ENCODE measurements around the gene MMAB. TPM values are rescaled to one million over a fixed set of nuclear protein-coding genes. Genes with fewer than 3 reads are reported as not detected.

The MMAB gene
- total RNA-seq, 4 donors from 2014 or later: 45.2 to 59.5 (median 52.3) TPM

DNA sequence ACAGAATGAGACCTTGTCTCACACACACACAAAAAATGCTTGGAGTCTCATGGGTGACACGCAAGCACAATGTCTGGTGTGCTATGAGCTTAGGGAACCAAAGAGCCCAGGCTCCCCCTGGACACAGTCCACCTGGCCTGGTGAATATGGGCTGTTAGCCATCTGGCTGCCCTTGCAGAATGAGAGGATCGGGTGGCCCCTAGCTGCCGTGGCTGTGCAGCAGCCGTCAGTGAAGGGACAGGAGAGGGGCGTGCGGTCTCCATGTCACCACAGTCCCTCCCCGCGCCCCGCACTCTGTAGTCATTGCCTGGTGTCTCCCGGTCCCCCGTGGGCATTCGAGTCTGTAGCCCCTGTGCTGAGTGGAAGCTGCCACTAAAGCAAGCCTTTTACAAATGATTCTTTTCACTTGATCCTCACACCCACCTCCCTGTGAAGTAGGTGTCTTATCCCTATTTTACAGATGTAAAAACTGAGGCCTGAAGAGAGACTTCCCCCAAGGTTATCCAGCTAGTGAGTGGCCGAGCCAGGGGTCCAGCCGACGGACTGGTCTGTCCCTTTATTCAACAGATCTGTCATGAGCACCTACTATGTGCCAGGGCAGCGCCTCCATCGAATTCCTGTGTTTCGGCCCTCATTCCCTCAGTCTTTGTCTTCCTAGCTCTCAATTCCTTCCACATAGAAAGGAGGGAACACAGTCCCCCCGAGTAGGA lies 19.0 kb upstream of the MMAB start:
- Histone ChIP-seq H3K27ac (no peak overlapping the region), H3K9me3 (no peaks in the 10 kb centered on the region), H3K4me1 (peaks cover 0 to 3% (median under 1%) of the 10 kb centered on the region in 3 donors), H3K27me3 (no peaks in the 10 kb centered on the region), H3K4me3 (no peak overlapping the region), H3K36me3 (peaks cover 4 to 100% (median 13%) of the 10 kb centered on the region in 3 donors)
- 90 to 94% methylated on average over 15 to 16 of the region's 19 CpGs for WGBS, 2 donors
- no peak for TF ChIP-seq POLR2A (IDR thresholded peaks at IDR 0.05)
- TF ChIP-seq, protein P1, sequence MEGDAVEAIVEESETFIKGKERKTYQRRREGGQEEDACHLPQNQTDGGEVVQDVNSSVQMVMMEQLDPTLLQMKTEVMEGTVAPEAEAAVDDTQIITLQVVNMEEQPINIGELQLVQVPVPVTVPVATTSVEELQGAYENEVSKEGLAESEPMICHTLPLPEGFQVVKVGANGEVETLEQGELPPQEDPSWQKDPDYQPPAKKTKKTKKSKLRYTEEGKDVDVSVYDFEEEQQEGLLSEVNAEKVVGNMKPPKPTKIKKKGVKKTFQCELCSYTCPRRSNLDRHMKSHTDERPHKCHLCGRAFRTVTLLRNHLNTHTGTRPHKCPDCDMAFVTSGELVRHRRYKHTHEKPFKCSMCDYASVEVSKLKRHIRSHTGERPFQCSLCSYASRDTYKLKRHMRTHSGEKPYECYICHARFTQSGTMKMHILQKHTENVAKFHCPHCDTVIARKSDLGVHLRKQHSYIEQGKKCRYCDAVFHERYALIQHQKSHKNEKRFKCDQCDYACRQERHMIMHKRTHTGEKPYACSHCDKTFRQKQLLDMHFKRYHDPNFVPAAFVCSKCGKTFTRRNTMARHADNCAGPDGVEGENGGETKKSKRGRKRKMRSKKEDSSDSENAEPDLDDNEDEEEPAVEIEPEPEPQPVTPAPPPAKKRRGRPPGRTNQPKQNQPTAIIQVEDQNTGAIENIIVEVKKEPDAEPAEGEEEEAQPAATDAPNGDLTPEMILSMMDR (IDR thresholded peaks at IDR 0.05): no peak
- intact Hi-C loops (cut with DNase I): no loop called here
- DNase-seq: no peak

DNA sequence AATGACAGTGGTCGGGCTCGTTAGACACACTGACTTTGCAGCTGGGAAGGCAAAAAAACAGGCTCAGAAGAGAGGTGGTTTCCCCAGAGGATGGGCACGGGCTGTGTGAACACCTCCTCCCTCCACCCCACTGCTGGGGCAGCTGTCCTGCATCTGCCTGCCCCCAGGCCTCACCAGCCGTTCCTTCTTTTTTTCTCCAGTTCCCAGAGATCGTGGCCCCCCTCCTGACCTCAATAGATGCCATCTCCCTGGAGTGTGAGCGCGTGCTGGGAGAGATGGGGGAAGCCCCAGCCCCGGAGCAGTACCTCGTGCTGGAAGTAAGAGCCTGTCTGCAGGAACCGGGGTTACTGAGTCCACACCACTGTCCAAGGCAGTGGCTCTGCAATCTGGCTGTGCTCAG lies 17.7 kb upstream of the MMAB start:
- no peak for DNase-seq
- H3K9me3 ChIP-seq: no peaks in the 10 kb centered on the region
- 66 to 74% methylated on average over 6 to 7 of the region's 10 CpGs for WGBS, 2 donors
- intact Hi-C loops (cut with DNase I): no loop called here
- H3K4me1 ChIP-seq: no peaks in the 10 kb centered on the region
- H3K27me3 ChIP-seq: no peaks in the 10 kb centered on the region
- peaks cover 4 to 100% (median 19%) of the 10 kb centered on the region in 3 donors for H3K36me3 ChIP-seq
- H3K27ac ChIP-seq: no peak overlapping the region
- H3K4me3 ChIP-seq: no peak overlapping the region
- TF ChIP-seq POLR2A (IDR thresholded peaks at IDR 0.05): no peak
- TF ChIP-seq, protein P1 (IDR thresholded peaks at IDR 0.05): no peak

DNA sequence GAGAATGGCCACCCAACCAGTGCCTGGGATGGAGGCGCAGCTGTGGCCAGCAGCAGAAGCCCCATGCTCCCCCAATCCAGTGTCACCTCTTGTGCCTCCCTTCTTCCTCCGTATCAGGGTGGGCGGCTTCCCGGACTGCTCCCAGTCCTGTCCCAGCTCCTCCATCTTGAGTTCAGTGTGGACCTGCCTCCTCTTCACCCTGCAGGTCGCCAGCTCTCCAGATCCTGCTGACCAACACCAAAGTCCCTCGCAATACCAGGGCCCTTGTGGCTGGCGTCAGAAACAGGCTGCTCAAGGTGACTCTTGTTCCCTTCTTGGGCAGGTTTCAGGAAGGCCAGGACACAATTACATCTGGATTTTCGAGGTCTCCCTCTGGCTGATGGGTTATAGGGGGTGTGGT lies 17.3 kb upstream of the MMAB start:
- intact Hi-C loops (cut with DNase I): no loop called here
- 91% methylated on average over 7 to 8 of the region's 8 CpGs for WGBS, 2 donors
- peaks cover 4 to 100% (median 19%) of the 10 kb centered on the region in 3 donors for H3K36me3 ChIP-seq

DNA sequence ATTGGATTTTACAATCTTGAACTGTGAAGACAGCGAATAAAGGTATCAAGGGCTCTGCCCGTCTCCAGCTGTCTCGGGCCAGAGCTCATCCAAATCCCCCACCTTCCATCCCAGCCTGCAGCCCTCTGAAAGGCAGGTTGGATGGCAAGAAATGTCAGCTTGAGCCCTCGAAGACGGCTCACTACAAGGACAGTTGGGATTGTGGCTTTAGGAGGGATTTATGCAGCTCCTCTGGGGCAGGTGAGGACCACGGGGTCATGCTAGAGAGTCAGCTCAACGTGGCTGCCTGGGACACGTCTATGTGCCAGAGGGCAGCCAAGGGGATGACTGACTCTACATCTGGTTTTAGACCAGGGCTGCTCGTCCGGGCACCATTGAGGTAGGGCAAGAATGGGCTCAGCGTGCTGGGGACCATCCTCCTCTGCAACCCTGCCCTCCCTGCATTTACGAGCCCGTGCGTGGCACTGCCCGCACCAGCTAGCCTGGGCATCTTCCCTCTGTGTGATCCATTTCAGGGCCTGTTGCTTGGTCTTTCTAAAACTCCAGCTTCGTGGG lies 16.5 kb upstream of the MMAB start:
- H3K27me3 ChIP-seq: no peaks in the 10 kb centered on the region
- no peak for DNase-seq
- no peak overlapping the region for H3K27ac ChIP-seq
- H3K4me1 ChIP-seq: no peaks in the 10 kb centered on the region
- intact Hi-C loops (cut with DNase I): no loop called here
- no peaks in the 10 kb centered on the region for H3K9me3 ChIP-seq
- H3K4me3 ChIP-seq: no peak overlapping the region
- H3K36me3 ChIP-seq: peaks cover 0 to 100% (median 19%) of the 10 kb centered on the region in 3 donors
- 76 to 83% methylated on average over 5 to 10 of the region's 16 CpGs for WGBS, 2 donors
- TF ChIP-seq, protein P1 (IDR thresholded peaks at IDR 0.05): no peak
- no peak for TF ChIP-seq POLR2A (IDR thresholded peaks at IDR 0.05)

More for the DNA sequence above, 17.3 kb upstream of the MMAB start:
- no peak for DNase-seq
- Histone ChIP-seq H3K4me1 (no peaks in the 10 kb centered on the region), H3K27ac (no peak overlapping the region), H3K4me3 (no peak overlapping the region), H3K27me3 (no peaks in the 10 kb centered on the region), H3K9me3 (no peaks in the 10 kb centered on the region)
- TF ChIP-seq, protein P1 (IDR thresholded peaks at IDR 0.05): no peak
- TF ChIP-seq POLR2A (IDR thresholded peaks at IDR 0.05): no peak

DNA sequence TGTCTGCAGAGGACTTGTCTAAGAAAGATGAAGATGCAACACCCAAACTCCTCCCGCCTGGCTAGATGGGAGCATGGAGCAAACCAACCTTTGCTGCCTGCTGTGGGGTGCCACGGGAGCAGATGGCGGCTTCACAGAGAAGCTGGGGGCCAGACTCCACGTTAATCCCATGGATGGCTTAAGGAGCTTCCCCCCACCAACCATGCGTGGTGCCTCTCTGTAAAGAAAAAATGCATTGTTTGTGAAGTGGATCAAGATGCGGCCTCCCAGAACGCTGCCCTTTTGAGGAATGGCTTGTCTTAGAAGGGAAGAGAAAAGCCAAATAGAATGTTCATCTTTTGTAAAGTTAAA lies 15.9 kb upstream of the MMAB start:
- H3K4me3 ChIP-seq: no peak overlapping the region
- WGBS, 2 donors: 79 to 87% methylated on average over 3 to 5 of the region's 7 CpGs
- no peaks in the 10 kb centered on the region for H3K27me3 ChIP-seq
- peaks cover 0 to 100% (median 19%) of the 10 kb centered on the region in 3 donors for H3K36me3 ChIP-seq
- no peak overlapping the region for H3K27ac ChIP-seq
- intact Hi-C loops (cut with DNase I): no loop called here
- TF ChIP-seq POLR2A (IDR thresholded peaks at IDR 0.05): no peak
- TF ChIP-seq, protein P1 (IDR thresholded peaks at IDR 0.05): no peak
- no peaks in the 10 kb centered on the region for H3K4me1 ChIP-seq
- no peak for DNase-seq
- H3K9me3 ChIP-seq: no peaks in the 10 kb centered on the region
